Muscle layer of colon (tissue), 2 donors: ENCODE data around the gene RAC2.

Source experiments
- H3K27ac ChIP-seq: one replicate; pipeline ENCODE4 v1.7.0; 2013; ENCODE audit warnings: low read depth, mild to moderate bottlenecking, low read length, moderate library complexity
- H3K27me3 ChIP-seq, 2 donors: one replicate each; pipeline ENCODE4 v1.7.0; 2013; ENCODE audit warnings: low read length in 2 of 2, mild to moderate bottlenecking in 2 of 2; ENCODE audit not compliant: insufficient read depth in 2 of 2, control insufficient read depth in 1 of 2
- H3K36me3 ChIP-seq: one replicate; pipeline ENCODE4 v1.7.0; 2013; ENCODE audit warnings: mild to moderate bottlenecking, low read length; ENCODE audit not compliant: insufficient read depth
- H3K4me1 ChIP-seq: one replicate; pipeline ENCODE4 v1.7.0; 2013; ENCODE audit warnings: mild to moderate bottlenecking, low read length; ENCODE audit not compliant: insufficient read depth
- H3K4me3 ChIP-seq, 2 donors: one replicate each; pipeline ENCODE4 v1.7.0; 2013; ENCODE audit warnings: low read length in 2 of 2, low read depth in 1 of 2, mild to moderate bottlenecking in 1 of 2, moderate library complexity in 1 of 2
- H3K9ac ChIP-seq: one replicate; pipeline ENCODE4 v1.7.0; 2013; ENCODE audit warnings: low read length
- H3K9me3 ChIP-seq: one replicate; pipeline ENCODE4 v1.7.0; 2013; ENCODE audit warnings: mild to moderate bottlenecking, low read length
- donor health status: abdominal sarcoma.
- donor health status: Adenocarcinoma of cecum.

RAC2 gene

DNA sequence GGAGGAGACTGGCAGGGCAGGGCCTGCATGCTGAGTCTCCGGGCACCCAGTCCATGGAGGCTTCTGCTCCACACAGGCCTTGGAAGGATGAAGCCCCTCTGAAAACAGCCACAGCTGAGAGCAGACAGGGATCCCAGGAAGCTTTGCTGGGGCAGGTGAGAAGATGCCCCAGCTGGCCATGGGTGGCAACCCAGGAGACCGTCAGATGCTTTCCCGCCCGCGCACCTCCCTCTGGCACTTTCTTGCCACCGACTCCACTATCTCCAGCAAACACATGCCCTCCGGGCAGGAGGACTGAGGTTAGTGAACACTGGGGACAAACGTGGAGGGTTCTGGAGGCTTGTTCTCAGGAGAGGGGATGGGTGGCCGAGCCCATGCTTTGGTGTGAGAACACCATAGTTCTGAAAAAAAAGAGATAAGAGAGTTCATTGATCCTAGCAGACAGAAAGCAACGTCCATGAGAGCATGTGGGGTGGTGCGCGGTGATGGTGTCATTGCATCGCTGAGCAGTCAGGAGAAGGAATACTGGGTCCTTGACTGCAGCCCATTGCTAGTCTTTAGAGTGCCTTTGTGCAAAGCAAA lies 58.3 kb downstream of the RAC2 start:
- no peaks in the 10 kb centered on the region for H3K9me3 ChIP-seq
- H3K4me1 ChIP-seq = peaks cover 39% of the 10 kb centered on the region
- no peak overlapping the region for H3K9ac ChIP-seq
- no peak overlapping the region for H3K4me3 ChIP-seq
- H3K27ac ChIP-seq = no peak overlapping the region
- H3K27me3 ChIP-seq = no peaks in the 10 kb centered on the region
- H3K36me3 ChIP-seq = no peaks in the 10 kb centered on the region

DNA sequence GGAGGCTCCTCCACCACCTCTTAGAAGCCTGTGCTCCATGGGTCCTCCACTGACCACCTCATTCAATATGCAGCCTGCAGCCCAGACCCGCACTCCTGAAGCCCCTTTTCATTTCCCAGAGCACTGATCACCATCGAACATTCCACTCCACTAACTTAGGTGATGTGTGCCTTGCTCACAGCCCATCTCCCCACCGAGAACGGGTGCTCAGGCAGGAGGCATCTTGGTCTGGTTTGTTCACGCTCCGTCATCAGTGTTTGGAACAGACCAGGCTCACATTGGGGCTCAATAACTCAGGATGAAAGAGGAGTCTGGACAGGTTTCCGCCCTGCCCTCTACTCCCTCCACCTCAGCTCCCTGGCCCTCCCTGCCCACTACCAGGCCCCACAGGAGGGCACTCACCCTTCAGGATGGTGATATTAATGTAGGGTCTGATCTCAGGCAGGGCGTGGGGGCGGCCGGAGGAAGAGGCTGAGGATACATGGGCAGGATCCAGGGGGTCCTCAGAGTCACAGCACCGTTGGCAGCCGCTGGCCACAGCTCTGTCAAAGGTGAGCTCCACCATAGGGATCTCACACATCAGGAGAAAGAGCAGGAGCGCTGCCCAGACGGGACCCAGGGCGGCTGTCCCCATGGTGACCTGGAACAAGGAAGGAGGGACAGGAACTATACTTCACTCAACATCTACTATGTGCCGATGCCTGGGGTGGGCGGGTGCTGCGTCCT lies 59.1 kb downstream of the RAC2 start:
- Histone ChIP-seq H3K36me3 (no peaks in the 10 kb centered on the region), H3K9ac (no peak overlapping the region), H3K27ac (no peak overlapping the region), H3K9me3 (no peaks in the 10 kb centered on the region), H3K4me3 (no peak overlapping the region), H3K4me1 (peaks cover 33% of the 10 kb centered on the region), H3K27me3 (no peaks in the 10 kb centered on the region)

DNA sequence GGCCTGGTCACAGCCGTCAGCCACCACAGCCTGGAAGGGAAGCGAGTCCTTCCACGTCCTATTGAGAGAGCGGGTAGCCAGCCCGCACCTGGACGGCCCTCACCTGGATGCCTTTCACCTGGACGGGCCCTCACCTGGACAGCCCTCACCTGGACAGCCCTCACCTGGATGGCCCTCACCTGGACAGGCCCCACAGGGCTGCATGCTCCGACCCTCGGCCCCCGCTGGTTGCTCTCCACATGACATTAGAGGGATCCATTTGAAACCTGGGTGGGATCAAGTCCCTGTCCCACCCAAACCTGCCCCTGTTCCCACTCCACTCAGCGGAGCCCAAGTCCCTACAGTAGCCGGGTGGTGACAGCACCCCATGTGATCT lies 59.7 kb downstream of the RAC2 start:
- Histone ChIP-seq H3K27ac (no peak overlapping the region), H3K9me3 (no peaks in the 10 kb centered on the region), H3K36me3 (no peaks in the 10 kb centered on the region), H3K4me1 (peaks cover 27% of the 10 kb centered on the region), H3K4me3 (no peak overlapping the region), H3K27me3 (no peaks in the 10 kb centered on the region), H3K9ac (no peak overlapping the region)

DNA sequence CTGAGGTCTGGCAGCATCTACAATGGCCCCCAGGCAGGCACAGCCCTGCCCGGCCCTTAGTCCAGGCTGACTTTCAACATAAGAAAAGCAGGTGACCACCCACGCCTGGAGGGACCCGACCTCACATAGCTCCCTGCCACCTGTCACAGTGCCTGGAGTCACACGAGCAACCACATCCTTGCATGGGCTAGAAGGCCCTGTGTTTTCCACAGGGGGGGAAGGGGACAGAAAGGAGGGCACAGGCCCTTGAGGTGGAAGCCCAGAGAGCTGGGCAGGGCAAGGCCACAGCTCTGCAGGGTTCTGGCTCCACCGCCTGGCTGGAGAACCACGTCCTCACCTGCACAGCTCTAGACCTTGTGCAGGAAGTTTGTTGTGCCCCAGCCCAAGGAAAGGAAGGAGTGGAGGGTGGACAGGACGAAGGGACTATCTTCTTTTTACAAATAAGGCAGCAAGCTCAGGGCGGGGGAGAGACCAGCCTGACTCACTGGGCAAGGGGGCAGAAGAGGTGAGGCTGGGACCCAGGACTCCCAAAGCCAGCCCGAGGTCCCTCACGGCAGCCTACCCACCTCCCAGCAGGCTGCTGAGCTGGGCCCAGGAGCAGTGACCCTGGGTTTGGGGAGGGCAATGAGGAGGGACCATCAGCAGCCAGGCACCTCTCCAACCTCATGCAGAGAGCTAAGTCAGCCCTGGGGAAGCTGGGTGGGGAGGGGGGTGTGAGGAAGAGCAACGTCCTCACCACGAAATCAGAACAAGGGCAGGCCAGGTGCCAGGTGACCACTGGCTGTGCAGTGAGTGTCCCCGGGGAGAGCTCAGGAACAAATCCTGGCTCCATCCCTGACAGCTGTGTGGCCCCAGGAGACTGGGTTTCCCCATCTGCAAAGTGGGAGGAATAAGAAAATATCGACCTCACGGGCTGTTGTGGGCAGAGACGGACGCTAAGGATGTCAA lies 60.4 kb downstream of the RAC2 start:
- H3K4me3 ChIP-seq = no peak overlapping the region
- H3K36me3 ChIP-seq = no peaks in the 10 kb centered on the region
- H3K9ac ChIP-seq = no peak overlapping the region
- no peaks in the 10 kb centered on the region for H3K27me3 ChIP-seq
- peaks cover 23% of the 10 kb centered on the region for H3K4me1 ChIP-seq
- no peak overlapping the region for H3K27ac ChIP-seq
- no peaks in the 10 kb centered on the region for H3K9me3 ChIP-seq

DNA sequence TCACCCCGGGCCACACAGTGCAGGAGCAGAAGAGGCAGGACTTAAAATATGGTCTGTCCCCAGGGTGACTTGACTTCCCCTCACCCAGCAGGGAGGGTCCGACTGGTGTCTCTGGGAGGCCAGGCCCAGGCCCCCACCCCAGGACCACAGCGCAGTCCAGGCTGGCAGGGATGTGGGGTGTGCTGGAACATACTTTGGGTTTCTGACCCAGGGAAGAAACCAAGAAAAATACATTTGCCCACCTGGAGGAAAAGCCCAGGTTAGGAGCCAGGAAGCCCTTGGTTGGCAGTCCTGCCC lies 61.2 kb downstream of the RAC2 start:
- peaks cover 23% of the 10 kb centered on the region for H3K4me1 ChIP-seq
- no peak overlapping the region for H3K9ac ChIP-seq
- no peak overlapping the region for H3K27ac ChIP-seq
- no peaks in the 10 kb centered on the region for H3K9me3 ChIP-seq
- H3K36me3 ChIP-seq = no peaks in the 10 kb centered on the region
- no peak overlapping the region for H3K4me3 ChIP-seq
- no peaks in the 10 kb centered on the region for H3K27me3 ChIP-seq

DNA sequence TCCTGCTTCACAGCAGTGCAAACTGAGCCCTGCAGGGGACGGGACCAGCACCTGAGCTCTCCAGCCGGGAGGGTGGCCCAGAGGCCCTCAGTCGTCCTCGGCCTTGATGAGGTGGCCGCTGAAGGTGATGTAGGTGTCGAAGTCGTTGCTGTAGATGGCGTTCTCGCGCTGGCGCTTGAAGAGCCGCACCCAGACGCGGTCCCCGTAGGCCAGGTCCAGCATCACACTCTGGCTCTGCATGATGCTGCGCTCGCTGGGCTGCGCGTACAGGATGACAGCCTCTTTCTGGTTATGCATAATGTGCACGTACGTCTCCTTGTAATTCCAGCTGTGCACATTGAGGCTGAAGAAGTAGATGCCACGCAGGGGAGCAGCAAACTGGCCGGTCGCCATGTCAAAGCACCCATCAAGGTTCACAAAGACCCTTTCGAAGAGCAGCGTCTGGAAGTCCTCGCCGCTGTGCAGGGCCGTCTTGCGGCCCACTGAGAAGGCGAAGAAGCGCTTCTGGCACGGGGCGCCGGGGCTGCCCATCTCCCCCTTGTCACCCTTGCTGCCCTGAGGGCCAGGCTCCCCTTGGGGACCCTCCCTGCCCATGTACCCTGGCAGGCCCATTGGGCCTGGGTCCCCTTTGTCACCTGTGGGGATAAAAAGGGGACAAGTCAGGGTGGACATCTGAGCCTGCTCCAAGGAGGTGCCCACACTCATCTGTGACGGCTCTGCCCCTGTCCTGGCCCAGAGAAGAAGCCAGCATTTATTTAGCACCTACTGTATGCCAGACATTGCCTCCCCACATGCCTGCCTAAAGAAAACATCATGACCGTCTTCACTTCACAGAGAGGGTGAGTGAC lies 61.7 kb downstream of the RAC2 start:
- no peak overlapping the region for H3K9ac ChIP-seq
- H3K9me3 ChIP-seq = no peaks in the 10 kb centered on the region
- peaks cover 21% of the 10 kb centered on the region for H3K4me1 ChIP-seq
- no peaks in the 10 kb centered on the region for H3K36me3 ChIP-seq
- H3K27ac ChIP-seq = no peak overlapping the region
- no peaks in the 10 kb centered on the region for H3K27me3 ChIP-seq
- H3K4me3 ChIP-seq = no peak overlapping the region

DNA sequence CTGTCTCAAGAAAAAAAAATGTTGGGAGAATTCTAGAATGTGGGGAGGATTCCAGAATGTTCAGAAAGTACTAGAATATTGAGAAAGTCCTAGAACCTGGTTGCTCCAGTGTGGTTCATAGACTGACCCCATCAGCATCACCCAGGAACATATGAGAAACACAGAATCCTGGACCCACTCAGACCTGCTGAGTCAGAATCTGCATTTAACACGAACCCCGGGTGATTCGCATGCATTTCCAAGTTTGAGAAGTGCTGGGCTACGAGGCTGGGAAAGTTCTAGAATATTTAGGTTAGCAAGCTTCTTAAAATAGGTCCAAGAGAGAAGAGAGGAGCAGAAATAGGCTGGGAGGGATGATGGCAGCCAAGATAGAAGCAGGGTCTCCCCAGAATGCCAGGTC lies 62.4 kb downstream of the RAC2 start:
- H3K27ac ChIP-seq = no peak overlapping the region
- H3K27me3 ChIP-seq = no peaks in the 10 kb centered on the region
- no peak overlapping the region for H3K4me3 ChIP-seq
- H3K4me1 ChIP-seq = peaks cover 21% of the 10 kb centered on the region
- no peaks in the 10 kb centered on the region for H3K9me3 ChIP-seq
- H3K36me3 ChIP-seq = no peaks in the 10 kb centered on the region
- no peak overlapping the region for H3K9ac ChIP-seq

DNA sequence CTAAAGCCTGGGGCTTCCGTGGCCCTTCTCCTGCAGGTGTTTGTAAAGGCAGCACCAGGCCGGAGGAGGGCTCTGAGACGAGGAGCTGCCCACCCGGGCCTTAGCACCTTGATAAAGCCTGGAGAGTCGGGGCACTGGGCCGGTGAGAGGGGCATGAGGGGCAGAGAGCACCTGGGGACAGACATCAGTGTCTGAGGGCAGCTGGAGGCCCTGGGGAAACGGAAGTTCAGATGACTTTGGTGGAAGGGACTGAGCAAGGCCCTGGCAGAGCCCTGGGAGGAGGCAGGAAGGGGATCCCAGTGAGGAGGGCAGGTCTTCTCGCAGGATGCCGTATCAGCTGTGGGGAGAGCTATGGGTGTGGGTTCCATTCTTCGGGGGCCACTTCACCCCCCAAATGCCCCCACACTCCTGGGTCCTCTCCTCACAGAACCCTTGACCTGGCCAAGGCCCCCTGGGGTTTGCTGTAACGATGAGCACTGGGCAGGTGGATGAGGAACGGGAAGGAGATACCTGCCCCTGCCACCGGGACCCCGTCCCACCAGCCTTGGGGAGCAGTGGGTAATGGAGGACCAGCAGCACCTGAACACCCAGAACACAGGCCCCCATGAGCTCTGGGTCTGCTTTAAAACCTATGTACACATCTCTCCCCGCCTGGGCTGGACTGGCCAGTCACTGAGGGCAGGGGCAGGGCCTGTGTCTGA lies 63.4 kb downstream of the RAC2 start:
- no peak overlapping the region for H3K9ac ChIP-seq
- H3K27ac ChIP-seq = no peak overlapping the region
- no peaks in the 10 kb centered on the region for H3K9me3 ChIP-seq
- peaks cover 31% of the 10 kb centered on the region for H3K4me1 ChIP-seq
- no peaks in the 10 kb centered on the region for H3K27me3 ChIP-seq
- no peaks in the 10 kb centered on the region for H3K36me3 ChIP-seq
- H3K4me3 ChIP-seq = no peak overlapping the region

DNA sequence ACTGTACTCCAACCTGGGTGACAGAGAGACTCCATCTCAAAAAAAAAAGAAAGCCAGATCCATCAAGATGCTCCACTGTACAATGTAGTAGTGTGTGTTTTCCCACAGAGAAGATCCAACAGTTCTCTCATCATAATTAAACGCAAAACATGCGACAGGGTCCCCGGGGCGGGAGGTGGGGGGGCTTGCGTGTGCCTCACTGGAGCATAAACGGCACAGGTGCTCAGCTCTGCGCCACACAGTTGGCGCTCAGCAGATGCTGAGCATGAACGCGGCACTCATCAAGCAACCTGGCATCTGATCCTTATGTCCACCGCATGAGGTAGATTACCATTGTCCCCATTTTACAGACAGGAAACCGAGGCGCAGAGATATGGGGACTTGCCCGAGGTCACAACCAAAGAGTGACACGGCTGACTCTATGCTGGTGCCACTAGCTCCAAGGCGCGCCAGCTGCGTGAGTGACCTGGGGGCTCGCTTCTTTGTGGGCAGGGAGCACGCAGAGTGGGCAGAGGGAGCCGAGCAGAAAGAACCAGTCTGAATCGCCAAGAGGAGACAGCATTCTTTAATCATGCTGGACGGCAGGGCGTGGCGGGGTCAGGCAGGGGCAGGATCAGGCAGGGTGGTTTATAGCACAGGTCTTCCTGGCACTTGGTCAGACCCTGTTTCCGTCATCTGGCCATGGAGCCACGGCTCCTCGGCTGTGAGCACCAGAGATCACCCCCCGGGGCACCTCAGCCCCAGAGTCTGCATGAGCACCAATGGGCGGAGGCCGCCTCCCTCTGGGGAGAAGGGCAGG lies 64.2 kb downstream of the RAC2 start:
- Histone ChIP-seq H3K4me3 (no peak overlapping the region), H3K36me3 (no peaks in the 10 kb centered on the region), H3K27me3 (no peaks in the 10 kb centered on the region), H3K9ac (no peak overlapping the region), H3K27ac (no peak overlapping the region), H3K9me3 (no peaks in the 10 kb centered on the region), H3K4me1 (peaks cover 33% of the 10 kb centered on the region)

DNA sequence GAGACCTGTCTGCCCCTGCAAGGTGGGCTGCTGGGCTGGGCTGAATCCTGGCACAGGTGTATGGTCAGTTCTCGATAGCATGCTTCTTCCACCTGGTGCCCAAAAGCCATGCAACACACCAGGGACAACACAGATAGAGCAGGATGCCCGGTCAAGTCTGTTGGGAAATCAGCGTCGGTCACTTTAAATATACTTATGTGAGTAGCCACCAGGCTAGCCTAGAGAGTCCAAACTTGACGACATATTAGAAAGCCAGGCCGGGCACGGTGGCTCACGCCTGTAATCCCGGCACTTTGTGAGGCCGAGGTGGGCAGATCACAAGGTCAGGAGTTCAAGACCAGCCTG lies 65.0 kb downstream of the RAC2 start:
- Histone ChIP-seq H3K4me3 (no peak overlapping the region), H3K27me3 (no peaks in the 10 kb centered on the region), H3K9ac (no peak overlapping the region), H3K4me1 (peaks cover 33% of the 10 kb centered on the region), H3K9me3 (no peaks in the 10 kb centered on the region), H3K27ac (no peak overlapping the region), H3K36me3 (no peaks in the 10 kb centered on the region)
